Spinal cord (tissue), 10 donors: ENCODE results near the gene HDAC11. TPM values are rescaled to one million over a fixed set of nuclear protein-coding genes. Genes with fewer than 3 reads are reported as not detected.

Experiments
- DNase-seq, 6 donors: peaks; one replicate each; pipeline versions ENCODE4 v3.0.0 to v3.0.0-alpha.2; 2013 to 2015; ENCODE audit warnings: low spot score in 6 of 6, low read depth in 4 of 6
- H3K27ac ChIP-seq: one replicate; pipeline ENCODE4 v1.5.1; 2013; ENCODE audit warnings: low read depth, low read length, control low read depth
- H3K27me3 ChIP-seq: one replicate; pipeline ENCODE4 v1.6.1; 2013; ENCODE audit warnings: low read length; ENCODE audit not compliant: control insufficient read depth, insufficient read depth
- H3K36me3 ChIP-seq: one replicate; pipeline ENCODE4 v1.6.1; 2013; ENCODE audit warnings: low read length; ENCODE audit not compliant: control insufficient read depth, insufficient read depth
- H3K4me1 ChIP-seq: one replicate; pipeline ENCODE4 v1.6.1; 2013; ENCODE audit warnings: low read length; ENCODE audit not compliant: control insufficient read depth, insufficient read depth
- H3K4me3 ChIP-seq: one replicate; pipeline ENCODE4 v1.5.1; 2013; ENCODE audit warnings: low read depth, low read length, control low read depth
- H3K9me3 ChIP-seq: one replicate; pipeline ENCODE4 v1.6.1; 2013; ENCODE audit warnings: low read length; ENCODE audit not compliant: control insufficient read depth, insufficient read depth
- WGBS: methylation state at CpG from one replicate; pipeline ENCODE4 v1.1.5; 2013; ENCODE audit warnings: missing lambda C conversion rate; ENCODE audit not compliant: insufficient coverage; 5-methylcytosine and 5-hydroxymethylcytosine counted together
- polyA plus RNA-seq, 2 donors: library from polyadenylated mRNA; unstranded; fragments of 120-200 nt; gene quantifications; one replicate each; pipeline ENCODE4 v1.2.1, GENCODE V29; 2013; ENCODE audit not compliant: insufficient read length in 2 of 2
- total RNA-seq, 2 donors: library from RNA; depleted of rRNA in 1 of 2; stranded (reverse); fragments of 120-200 nt in 1 of 2; fragments of >200 nt in 1 of 2; gene quantifications; one replicate each; pipeline versions ENCODE4 v1.2.3 to v1.2.4, GENCODE V29; 2013 to 2014
- donor health status: healthy.

HDAC11 gene
- total and polyA plus RNA-seq, 4 donors: 18.9 to 39.8 (median 27.8) TPM

DNA sequence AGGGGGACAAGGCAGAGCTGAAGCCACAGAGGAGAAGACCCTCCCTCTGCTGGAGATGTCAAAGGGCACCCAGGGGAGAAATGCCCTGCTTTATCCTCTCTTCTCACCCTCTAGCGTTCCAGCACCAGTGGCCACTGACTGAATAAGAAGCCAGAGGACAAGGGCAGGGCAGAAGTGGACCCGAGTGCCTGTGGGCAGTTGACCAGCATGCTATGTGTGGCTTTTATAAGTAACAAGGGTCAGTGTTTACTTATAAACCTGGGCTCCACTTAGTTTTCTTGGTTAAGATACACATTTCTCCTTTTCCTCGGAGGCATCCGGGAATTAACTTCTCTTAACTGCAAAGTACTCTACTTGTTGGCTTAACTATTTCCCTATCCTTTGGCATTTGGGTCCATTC lies 13.3 kb upstream of the HDAC11 start:
- no peak for DNase-seq
- no peaks in the 10 kb centered on the region for H3K27me3 ChIP-seq
- WGBS: no CpG with 5 or more reads among the region's 4 CpGs
- no peaks in the 10 kb centered on the region for H3K36me3 ChIP-seq
- no peak overlapping the region for H3K27ac ChIP-seq
- H3K4me1 ChIP-seq: peaks cover 5% of the 10 kb centered on the region
- H3K9me3 ChIP-seq: no peaks in the 10 kb centered on the region
- H3K4me3 ChIP-seq: no peak overlapping the region

GRCh38 chr3:13470894-13471574 lies 9.1 kb upstream of the HDAC11 start:
- Histone ChIP-seq H3K36me3 (no peaks in the 10 kb centered on the region), H3K27me3 (no peaks in the 10 kb centered on the region), H3K4me3 (no peak overlapping the region), H3K4me1 (no peaks in the 10 kb centered on the region), H3K9me3 (no peaks in the 10 kb centered on the region), H3K27ac (no peak overlapping the region)
- no peak for DNase-seq
- WGBS: 82% methylated on average over 9 of the region's 13 CpGs

- no peak for DNase-seq
- 100% methylated on average over 1 of the region's 4 CpGs for WGBS
- Histone ChIP-seq H3K4me3 (no peak overlapping the region), H3K4me1 (peaks cover under 1% of the 10 kb centered on the region), H3K27me3 (no peaks in the 10 kb centered on the region), H3K27ac (no peak overlapping the region), H3K36me3 (no peaks in the 10 kb centered on the region), H3K9me3 (no peaks in the 10 kb centered on the region)
Observed at GRCh38 chr3:13472286-13472685, 7.8 kb upstream of the HDAC11 start.

GRCh38 chr3:13473020-13473419 lies 7.1 kb upstream of the HDAC11 start:
- Histone ChIP-seq H3K36me3 (no peaks in the 10 kb centered on the region), H3K4me1 (peaks cover 6% of the 10 kb centered on the region), H3K27ac (no peak overlapping the region), H3K9me3 (no peaks in the 10 kb centered on the region), H3K4me3 (no peak overlapping the region), H3K27me3 (no peaks in the 10 kb centered on the region)
- WGBS: 94% methylated on average over 3 of the region's 3 CpGs
- no peak for DNase-seq

DNA sequence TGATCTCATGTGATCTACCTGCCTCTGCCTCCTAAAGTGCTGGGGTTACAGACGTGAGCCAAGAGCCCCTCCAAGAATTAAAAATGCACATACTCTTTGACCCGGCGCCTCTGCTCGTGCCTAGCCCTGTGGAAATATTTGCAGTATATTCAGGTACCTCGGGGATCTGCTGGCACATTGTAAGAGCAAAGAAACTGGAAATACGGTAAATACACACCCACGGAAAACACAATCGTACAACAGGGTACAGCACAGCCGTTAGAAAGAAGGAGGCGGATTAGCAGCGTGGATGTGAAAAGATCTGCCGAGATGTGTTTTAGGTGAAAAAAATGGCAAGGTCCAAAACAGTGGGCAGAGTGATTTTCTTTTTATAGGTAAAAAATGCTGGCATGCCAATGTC lies 6.1 kb upstream of the HDAC11 start:
- Histone ChIP-seq H3K27ac (no peak overlapping the region), H3K36me3 (no peaks in the 10 kb centered on the region), H3K4me3 (no peak overlapping the region), H3K4me1 (peaks cover 15% of the 10 kb centered on the region), H3K9me3 (no peaks in the 10 kb centered on the region), H3K27me3 (no peaks in the 10 kb centered on the region)
- no peak for DNase-seq
- WGBS: 79% methylated on average over 10 of the region's 12 CpGs

DNA sequence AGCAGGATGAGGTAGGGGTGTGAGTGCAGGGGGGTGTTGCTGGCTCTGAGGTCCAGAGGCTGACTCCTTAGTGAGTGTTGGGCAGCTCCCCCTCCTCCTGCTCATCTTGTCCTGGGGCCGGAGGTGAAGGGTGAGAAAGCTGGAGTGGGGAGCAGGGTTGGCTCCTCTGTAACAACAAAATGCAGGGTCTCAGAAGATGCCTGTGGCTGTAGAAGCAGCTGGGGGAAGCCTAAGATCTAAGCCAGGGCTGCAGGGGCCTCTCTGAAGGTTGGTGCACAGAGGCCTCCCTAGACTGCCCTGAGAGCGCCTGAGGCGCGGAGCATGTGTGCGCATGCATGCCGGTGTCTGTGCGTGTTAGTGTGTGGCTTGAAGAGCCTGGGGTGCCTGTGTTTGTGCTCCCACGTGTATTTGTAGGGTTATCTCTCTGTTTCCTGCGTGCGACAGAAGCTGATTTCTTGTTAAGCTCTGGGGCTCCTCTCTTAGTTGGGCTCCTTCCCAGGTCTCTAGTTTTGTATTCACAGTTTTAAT lies 5.3 kb upstream of the HDAC11 start:
- no peaks in the 10 kb centered on the region for H3K36me3 ChIP-seq
- no peak overlapping the region for H3K27ac ChIP-seq
- WGBS: 76% methylated on average over 8 of the region's 10 CpGs
- DNase-seq: no peak
- no peaks in the 10 kb centered on the region for H3K27me3 ChIP-seq
- no peak overlapping the region for H3K4me3 ChIP-seq
- no peaks in the 10 kb centered on the region for H3K9me3 ChIP-seq
- H3K4me1 ChIP-seq: peaks cover 23% of the 10 kb centered on the region

GRCh38 chr3:13475871-13476590 lies 4.1 kb upstream of the HDAC11 start:
- no peak overlapping the region for H3K27ac ChIP-seq
- H3K9me3 ChIP-seq: no peaks in the 10 kb centered on the region
- WGBS: 78% methylated on average over 6 of the region's 7 CpGs
- no peaks in the 10 kb centered on the region for H3K36me3 ChIP-seq
- no peaks in the 10 kb centered on the region for H3K27me3 ChIP-seq
- H3K4me3 ChIP-seq: no peak overlapping the region
- no peak for DNase-seq
- peaks cover 31% of the 10 kb centered on the region for H3K4me1 ChIP-seq

- H3K4me1 ChIP-seq: peaks cover 47% of the 10 kb centered on the region
- H3K9me3 ChIP-seq: no peaks in the 10 kb centered on the region
- peaks cover under 1% of the 10 kb centered on the region for H3K36me3 ChIP-seq
- H3K27me3 ChIP-seq: no peaks in the 10 kb centered on the region
- peak overlapping the region; percentile 2 for H3K27ac ChIP-seq
- DNase-seq: peak in 2 of 6 donors; percentile 40 to 50
- no CpG with 5 or more reads among the region's 6 CpGs for WGBS
- no peak overlapping the region for H3K4me3 ChIP-seq
Observed at GRCh38 chr3:13477943-13478342, 2.2 kb upstream of the HDAC11 start.

DNA sequence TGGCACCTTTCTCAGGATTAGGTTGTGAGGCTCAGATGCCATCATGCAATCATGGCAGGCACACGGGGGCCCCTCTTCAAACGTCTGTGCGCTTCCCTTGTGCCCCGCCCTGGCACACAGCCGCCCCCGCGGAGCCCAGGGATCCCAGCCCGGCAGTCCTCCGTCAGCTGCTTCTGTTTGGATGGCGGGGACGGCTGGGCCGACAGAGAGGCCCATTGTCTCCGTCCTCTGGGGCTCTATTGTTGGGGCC lies 849 bp upstream of the HDAC11 start:
- 5% methylated on average over 13 of the region's 13 CpGs for WGBS
- no peaks in the 10 kb centered on the region for H3K27me3 ChIP-seq
- H3K4me1 ChIP-seq: peaks cover 54% of the 10 kb centered on the region
- DNase-seq: peak in 1 of 6 donors; percentile 70
- peak overlapping the region; percentile 72 for H3K4me3 ChIP-seq
- H3K36me3 ChIP-seq: peaks cover 7% of the 10 kb centered on the region
- peak overlapping the region; percentile 96 for H3K27ac ChIP-seq
- no peaks in the 10 kb centered on the region for H3K9me3 ChIP-seq
